Measurements from ENCODE around the gene CHIA.

CHIA gene

GRCh38 chr1:111361761-111362160, 71.1 kb downstream of the CHIA start:
- DNase-seq (ENCODE audit: low read depth): no peak
- TF ChIP-seq CTCF (conservative IDR thresholded peaks at IDR 0.05; ENCODE audit: low read depth, low read length): no peak
- no peak overlapping the region for H3K4me3 ChIP-seq (ENCODE audit: low read depth, low read length)

GRCh38 chr1:111364690-111365089, 74.0 kb downstream of the CHIA start:
- DNase-seq (ENCODE audit: low read depth): no peak
- no peak overlapping the region for H3K4me3 ChIP-seq (ENCODE audit: low read depth, low read length)
- TF ChIP-seq CTCF (conservative IDR thresholded peaks at IDR 0.05; ENCODE audit: low read depth, low read length): no peak

GRCh38 chr1:111366256-111366655, 75.6 kb downstream of the CHIA start:
- TF ChIP-seq CTCF (conservative IDR thresholded peaks at IDR 0.05; ENCODE audit: low read depth, low read length): no peak
- peak; percentile 40 for DNase-seq (ENCODE audit: low read depth)
- no peak overlapping the region for H3K4me3 ChIP-seq (ENCODE audit: low read depth, low read length)

- no peak for DNase-seq (ENCODE audit: low read depth)
- H3K4me3 ChIP-seq (ENCODE audit: low read depth, low read length): no peak overlapping the region
- TF ChIP-seq CTCF (conservative IDR thresholded peaks at IDR 0.05; ENCODE audit: low read depth, low read length): no peak
Observed at GRCh38 chr1:111369177-111369576, 78.5 kb downstream of the CHIA start.

GRCh38 chr1:111369645-111370044, 79.0 kb downstream of the CHIA start:
- DNase-seq (ENCODE audit: low read depth): no peak
- TF ChIP-seq CTCF (conservative IDR thresholded peaks at IDR 0.05; ENCODE audit: low read depth, low read length): no peak
- no peak overlapping the region for H3K4me3 ChIP-seq (ENCODE audit: low read depth, low read length)

Data from choroid plexus epithelial cell (primary cell).